Measurements from ENCODE around the gene PIKFYVE.

DNA sequence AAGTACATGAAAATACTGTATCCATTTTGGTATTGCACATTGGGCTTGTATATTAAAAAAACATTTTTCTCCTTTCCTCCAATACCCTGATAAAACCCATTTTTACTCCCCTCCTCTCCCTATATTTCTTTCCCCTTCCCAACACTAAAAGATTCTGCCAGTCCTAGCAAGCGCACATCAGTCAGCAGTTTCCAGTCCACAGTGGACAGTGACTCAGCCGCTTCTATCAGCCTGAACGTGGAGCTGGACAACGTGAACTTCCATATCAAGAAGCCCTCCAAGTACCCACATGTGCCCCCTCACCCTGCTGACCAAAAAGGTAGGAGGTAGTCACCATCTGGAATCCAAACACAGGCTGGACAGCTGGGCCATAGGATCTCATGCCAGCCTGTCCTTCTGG lies 38.6 kb downstream of the PIKFYVE start:
- TF ChIP-seq POLR2A (IDR thresholded peaks at IDR 0.05): no peak
- TF ChIP-seq, protein P1, sequence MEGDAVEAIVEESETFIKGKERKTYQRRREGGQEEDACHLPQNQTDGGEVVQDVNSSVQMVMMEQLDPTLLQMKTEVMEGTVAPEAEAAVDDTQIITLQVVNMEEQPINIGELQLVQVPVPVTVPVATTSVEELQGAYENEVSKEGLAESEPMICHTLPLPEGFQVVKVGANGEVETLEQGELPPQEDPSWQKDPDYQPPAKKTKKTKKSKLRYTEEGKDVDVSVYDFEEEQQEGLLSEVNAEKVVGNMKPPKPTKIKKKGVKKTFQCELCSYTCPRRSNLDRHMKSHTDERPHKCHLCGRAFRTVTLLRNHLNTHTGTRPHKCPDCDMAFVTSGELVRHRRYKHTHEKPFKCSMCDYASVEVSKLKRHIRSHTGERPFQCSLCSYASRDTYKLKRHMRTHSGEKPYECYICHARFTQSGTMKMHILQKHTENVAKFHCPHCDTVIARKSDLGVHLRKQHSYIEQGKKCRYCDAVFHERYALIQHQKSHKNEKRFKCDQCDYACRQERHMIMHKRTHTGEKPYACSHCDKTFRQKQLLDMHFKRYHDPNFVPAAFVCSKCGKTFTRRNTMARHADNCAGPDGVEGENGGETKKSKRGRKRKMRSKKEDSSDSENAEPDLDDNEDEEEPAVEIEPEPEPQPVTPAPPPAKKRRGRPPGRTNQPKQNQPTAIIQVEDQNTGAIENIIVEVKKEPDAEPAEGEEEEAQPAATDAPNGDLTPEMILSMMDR (IDR thresholded peaks at IDR 0.05): no peak

Measured in heart left ventricle (tissue), 13 donors.